ENCODE results near the gene TATDN3. TPM values are rescaled to one million over a fixed set of nuclear protein-coding genes. Genes with fewer than 3 reads are reported as not detected.
"Not testable (repeated sequence)": the region's sequence is repeated elsewhere in the genome, so short reads cannot be mapped to it uniquely, and the experiment has no call there.

The TATDN3 gene
- total and polyA plus RNA-seq, 11 donors = 18.2 to 30.3 (median 24.1) TPM

GRCh38 chr1:212827831-212828278, 36.2 kb downstream of the TATDN3 start:
- Histone ChIP-seq H3K27me3 (no peaks in the 10 kb centered on the region), H3K27ac (no peak overlapping the region), H3K9me3 (peaks cover 0 to 20% (median 8%) of the 10 kb centered on the region in 12 donors), H3K4me1 (peaks cover 0 to 5% (median 0%) of the 10 kb centered on the region in 12 donors), H3K36me3 (no peaks in the 10 kb centered on the region), H3K4me3 (no peak overlapping the region)
- no peak for TF ChIP-seq POLR2A (IDR thresholded peaks at IDR 0.05)
- TF ChIP-seq CTCF (IDR thresholded peaks at IDR 0.05) = no peak
- no peak for ATAC-seq
- intact Hi-C loops (cut with DNase I) = no loop called here
- 83 to 87% (median 86%) methylated on average over 5 of the region's 5 CpGs for WGBS, 4 donors
- no peak for DNase-seq

GRCh38 chr1:212828395-212828794, 36.7 kb downstream of the TATDN3 start:
- intact Hi-C loops (cut with DNase I) = no loop called here

GRCh38 chr1:212833211-212834207, 41.8 kb downstream of the TATDN3 start:
- intact Hi-C loops (cut with DNase I); H3K4me1 ChIP-seq; ATAC-seq; DNase-seq; H3K4me3 ChIP-seq; H3K9me3 ChIP-seq; H3K36me3 ChIP-seq; H3K27me3 ChIP-seq; H3K27ac ChIP-seq: not testable (repeated sequence)
- 85 to 89% (median 88%) methylated on average over 8 of the region's 8 CpGs for WGBS, 4 donors

More at GRCh38 chr1:212828395-212828794, 36.7 kb downstream of the TATDN3 start:
- DNase-seq (no peak), ATAC-seq (no peak)
- H3K4me1 ChIP-seq = peaks cover 0 to 5% (median 0%) of the 10 kb centered on the region in 12 donors
- H3K9me3 ChIP-seq = peaks cover 0 to 20% (median 8%) of the 10 kb centered on the region in 12 donors
- H3K27ac ChIP-seq = no peak overlapping the region
- TF ChIP-seq CTCF (IDR thresholded peaks at IDR 0.05) (no peak), POLR2A (IDR thresholded peaks at IDR 0.05) (no peak)
- no peaks in the 10 kb centered on the region for H3K36me3 ChIP-seq
- H3K27me3 ChIP-seq = no peaks in the 10 kb centered on the region
- 83 to 89% (median 88%) methylated on average over 2 of the region's 2 CpGs for WGBS, 4 donors
- no peak overlapping the region for H3K4me3 ChIP-seq

GRCh38 chr1:212838145-212838544, 46.5 kb downstream of the TATDN3 start:
- TF ChIP-seq CTCF (IDR thresholded peaks at IDR 0.05) = no peak
- TF ChIP-seq POLR2A (IDR thresholded peaks at IDR 0.05) = no peak
- Histone ChIP-seq H3K9me3 (no peaks in the 10 kb centered on the region), H3K36me3 (no peaks in the 10 kb centered on the region), H3K27me3 (no peaks in the 10 kb centered on the region), H3K4me1 (no peaks in the 10 kb centered on the region), H3K27ac (no peak overlapping the region), H3K4me3 (no peak overlapping the region)
- DNase-seq (no peak), ATAC-seq (no peak)
- intact Hi-C loops (cut with DNase I) = no loop called here
- WGBS, 4 donors = 92 to 96% (median 93%) methylated on average over 5 of the region's 5 CpGs

- H3K36me3 ChIP-seq; H3K4me1 ChIP-seq; H3K27ac ChIP-seq; H3K4me3 ChIP-seq; DNase-seq; H3K27me3 ChIP-seq; ATAC-seq; intact Hi-C loops (cut with DNase I); H3K9me3 ChIP-seq: not testable (repeated sequence)
- WGBS, 4 donors = 61 to 84% (median 74%) methylated on average over 3 of the region's 3 CpGs
These were observed 52.8 kb downstream of the TATDN3 start for GRCh38 chr1:212844521-212844920.
